Measurements from ENCODE around the gene CACNA1S. TPM values are rescaled to one million over a fixed set of nuclear protein-coding genes. Genes with fewer than 3 reads are reported as not detected.

The CACNA1S gene
- total and polyA plus RNA-seq, 2 of the 4 experiments (the other 2 are of a cell fraction) = not detected

DNA sequence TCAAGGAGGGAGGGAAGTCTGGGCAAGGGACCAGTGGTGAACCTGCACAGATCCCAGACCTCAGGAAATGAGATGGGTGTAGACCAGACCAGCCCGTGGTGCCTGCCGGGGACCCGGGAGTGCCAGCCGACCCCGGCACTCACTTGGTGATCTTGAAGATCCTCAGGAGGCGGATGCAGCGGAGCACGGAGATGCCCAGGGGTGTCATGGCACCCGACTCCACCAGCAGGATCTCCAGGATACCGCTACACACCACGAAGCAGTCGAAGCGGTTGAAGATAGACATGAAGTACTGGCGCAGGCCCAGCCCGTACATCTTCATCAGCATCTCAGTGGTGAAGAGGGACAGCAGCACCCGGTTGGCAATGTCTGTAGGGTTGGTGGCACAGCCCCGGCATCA lies 34.5 kb downstream of the CACNA1S start:
- CTCF ChIA-PET = interaction anchor here (0.6 to 1.2 kb wide), 2 partner anchors 36 to 327 kb away, joined by 3 read pairs; no protein-coding TSS in a partner anchor
- WGBS, 2 experiments (ENCODE audit: extremely low coverage in 2 of 2, insufficient read length in 1 of 2) = 89% methylated on average over 13 of the region's 17 CpGs; no CpG with 5 or more reads in 1 of the 2 experiments
- Histone ChIP-seq H2AK9ac (replicated peaks; ENCODE audit: low read depth, low read length, poor library complexity) (no peak overlapping the region), H2BK120ac (ENCODE audit: low read depth, low read length) (no peak overlapping the region), H3K23ac (ENCODE audit: low read depth, low read length) (no peak overlapping the region), H3K56ac (ENCODE audit: extremely low read depth, insufficient read depth, low read length) (no peak overlapping the region), H3K79me1 (ENCODE audit: low read depth in 1 of 2, low read length in 2 of 2) (no peaks in the 10 kb centered on the region), H4K8ac (ENCODE audit: low read depth in 2 of 2, low read length in 2 of 2) (no peak overlapping the region), H3K4me1 (ENCODE audit: control insufficient read depth, insufficient read depth, low read length) (no peaks in the 10 kb centered on the region), H3K27ac (ENCODE audit: insufficient read depth, low read length) (no peak overlapping the region), H2AFZ (replicated peaks; ENCODE audit: low read length, poor library complexity) (no peak overlapping the region), H3K4ac (ENCODE audit: low read depth, low read length) (no peak overlapping the region), H3K4me3 (ENCODE audit: insufficient read depth, low read depth, low read length) (no peak overlapping the region), H4K5ac (ENCODE audit: low read depth, low read length) (no peak overlapping the region), H3K36me3 (ENCODE audit: control insufficient read depth, insufficient read depth, low read length) (no peaks in the 10 kb centered on the region), H4K20me1 (ENCODE audit: insufficient read depth, low read length) (no peaks in the 10 kb centered on the region), H3K27me3 (ENCODE audit: control insufficient read depth, insufficient read depth, low read length) (peaks cover 66% of the 10 kb centered on the region), H3K9ac (ENCODE audit: low read depth, low read length) (no peak overlapping the region), H3K18ac (ENCODE audit: low read depth, low read length) (no peak overlapping the region), H4K91ac (ENCODE audit: insufficient read depth, low read depth, low read length) (no peak overlapping the region), H3K9me1 (ENCODE audit: insufficient read depth, low read length) (no peaks in the 10 kb centered on the region), H2AK5ac (ENCODE audit: low read depth, low read length) (no peak overlapping the region), H2BK15ac (ENCODE audit: low read depth, low read length) (no peak overlapping the region), H2BK5ac (ENCODE audit: low read depth, low read length, poor library complexity, severe bottlenecking) (no peak overlapping the region), H3K9me3 (ENCODE audit: control insufficient read depth, insufficient read depth, low read length) (no peaks in the 10 kb centered on the region), H2BK20ac (ENCODE audit: low read depth, low read length) (no peak overlapping the region), H3K4me2 (ENCODE audit: low read depth, low read length) (no peak overlapping the region), H3K14ac (replicated peaks; ENCODE audit: low read depth, low read length) (no peak overlapping the region)
- no peak for DNase-seq
- intact Hi-C loops (cut with micrococcal nuclease) (no loop called here), in situ Hi-C loops (cut with MboI; ENCODE audit: low sequenced_read_pairs) (no loop called here), dilution Hi-C loops (cut with HindIII; ENCODE audit: low sequenced_read_pairs, unreplicated experiment) (no loop called here)
- BruUV-seq (replicated peaks) = no TSS peak
- TF ChIP-seq RAD21 (IDR thresholded peaks at IDR 0.05; ENCODE audit: low read length) (no peak), BHLHE40 (IDR thresholded peaks at IDR 0.05; ENCODE audit: low read depth, low read length) (no peak), MAFK (IDR thresholded peaks at IDR 0.05; ENCODE audit: low read depth, low read length) (no peak), RCOR1 (IDR thresholded peaks at IDR 0.05; ENCODE audit: insufficient replicate concordance, low read length) (no peak), SMC3 (IDR thresholded peaks at IDR 0.05; ENCODE audit: low read depth, low read length) (no peak), MXI1 (IDR thresholded peaks at IDR 0.05; ENCODE audit: borderline replicate concordance, low read depth, low read length) (no peak), CEBPB (IDR thresholded peaks at IDR 0.05; ENCODE audit: low read depth, low read length) (no peak), NFE2L2 (IDR thresholded peaks at IDR 0.05; ENCODE audit: low read depth, low read length) (no peak), MAZ (IDR thresholded peaks at IDR 0.05; ENCODE audit: borderline replicate concordance, low read depth, low read length) (no peak), RFX5 (IDR thresholded peaks at IDR 0.05; ENCODE audit: low read depth, low read length) (no peak), POLR2A (IDR thresholded peaks at IDR 0.05; ENCODE audit: low read depth, low read length) (no peak), FOS (IDR thresholded peaks at IDR 0.05; ENCODE audit: low read depth, low read length) (no peak), CHD1 (IDR thresholded peaks at IDR 0.05; ENCODE audit: low read depth, low read length) (no peak)
- TF ChIP-seq, protein P1, sequence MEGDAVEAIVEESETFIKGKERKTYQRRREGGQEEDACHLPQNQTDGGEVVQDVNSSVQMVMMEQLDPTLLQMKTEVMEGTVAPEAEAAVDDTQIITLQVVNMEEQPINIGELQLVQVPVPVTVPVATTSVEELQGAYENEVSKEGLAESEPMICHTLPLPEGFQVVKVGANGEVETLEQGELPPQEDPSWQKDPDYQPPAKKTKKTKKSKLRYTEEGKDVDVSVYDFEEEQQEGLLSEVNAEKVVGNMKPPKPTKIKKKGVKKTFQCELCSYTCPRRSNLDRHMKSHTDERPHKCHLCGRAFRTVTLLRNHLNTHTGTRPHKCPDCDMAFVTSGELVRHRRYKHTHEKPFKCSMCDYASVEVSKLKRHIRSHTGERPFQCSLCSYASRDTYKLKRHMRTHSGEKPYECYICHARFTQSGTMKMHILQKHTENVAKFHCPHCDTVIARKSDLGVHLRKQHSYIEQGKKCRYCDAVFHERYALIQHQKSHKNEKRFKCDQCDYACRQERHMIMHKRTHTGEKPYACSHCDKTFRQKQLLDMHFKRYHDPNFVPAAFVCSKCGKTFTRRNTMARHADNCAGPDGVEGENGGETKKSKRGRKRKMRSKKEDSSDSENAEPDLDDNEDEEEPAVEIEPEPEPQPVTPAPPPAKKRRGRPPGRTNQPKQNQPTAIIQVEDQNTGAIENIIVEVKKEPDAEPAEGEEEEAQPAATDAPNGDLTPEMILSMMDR (conservative IDR thresholded peaks at IDR 0.05; ENCODE audit: low read depth, low read length) = no peak
- TF ChIP-seq, protein P2, sequence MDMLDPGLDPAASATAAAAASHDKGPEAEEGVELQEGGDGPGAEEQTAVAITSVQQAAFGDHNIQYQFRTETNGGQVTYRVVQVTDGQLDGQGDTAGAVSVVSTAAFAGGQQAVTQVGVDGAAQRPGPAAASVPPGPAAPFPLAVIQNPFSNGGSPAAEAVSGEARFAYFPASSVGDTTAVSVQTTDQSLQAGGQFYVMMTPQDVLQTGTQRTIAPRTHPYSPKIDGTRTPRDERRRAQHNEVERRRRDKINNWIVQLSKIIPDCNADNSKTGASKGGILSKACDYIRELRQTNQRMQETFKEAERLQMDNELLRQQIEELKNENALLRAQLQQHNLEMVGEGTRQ (IDR thresholded peaks at IDR 0.05; ENCODE audit: low read depth, low read length) = no peak
- TF ChIP-seq, protein P3, sequence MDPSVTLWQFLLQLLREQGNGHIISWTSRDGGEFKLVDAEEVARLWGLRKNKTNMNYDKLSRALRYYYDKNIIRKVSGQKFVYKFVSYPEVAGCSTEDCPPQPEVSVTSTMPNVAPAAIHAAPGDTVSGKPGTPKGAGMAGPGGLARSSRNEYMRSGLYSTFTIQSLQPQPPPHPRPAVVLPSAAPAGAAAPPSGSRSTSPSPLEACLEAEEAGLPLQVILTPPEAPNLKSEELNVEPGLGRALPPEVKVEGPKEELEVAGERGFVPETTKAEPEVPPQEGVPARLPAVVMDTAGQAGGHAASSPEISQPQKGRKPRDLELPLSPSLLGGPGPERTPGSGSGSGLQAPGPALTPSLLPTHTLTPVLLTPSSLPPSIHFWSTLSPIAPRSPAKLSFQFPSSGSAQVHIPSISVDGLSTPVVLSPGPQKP (IDR thresholded peaks at IDR 0.05; ENCODE audit: borderline replicate concordance, low read depth, low read length) = no peak
- ATAC-seq (ENCODE audit: low read depth) = no peak
- POLR2A ChIA-PET (ENCODE audit: unreplicated experiment) = no interaction called here

Data from IMR-90 (cell line).